K562 (cell line): ENCODE results near the gene STK31.

Source experiments
- CTCF ChIP-seq, 3 experiments: IDR thresholded peaks in 2 of 3; conservative IDR thresholded peaks in 1 of 3; 2 replicates each; pipeline ENCODE4 v1.5.1; 2011 to 2012; ENCODE audit warnings: low read length in 3 of 3, mild to moderate bottlenecking in 3 of 3, control low read depth in 2 of 3, improper control_type of control experiment in 1 of 3, inconsistent platforms in 1 of 3, low read depth in 1 of 3, mixed read lengths in 1 of 3, moderate library complexity in 1 of 3; ENCODE audit not compliant: insufficient read depth in 2 of 3
- POLR2A ChIP-seq: fragments of 450-650 bp; conservative IDR thresholded peaks from 2 replicates; pipeline ENCODE4 v1.6.1; 2016

GRCh38 chr7:23751852-23752251 lies 41.8 kb downstream of the STK31 start:
- TF ChIP-seq POLR2A: no peak
- no peak for TF ChIP-seq CTCF (IDR thresholded peaks at IDR 0.05 in 2 of 3, conservative IDR thresholded peaks at IDR 0.05 in 1 of 3; ENCODE audit: insufficient read depth in 2 of 3, low read depth in 1 of 3, low read length in 3 of 3)
